AG09319 (cell line): ENCODE data around the gene ULK2.
A peak's percentile ranks its signal among the peaks of the same experiment; 100 is the strongest.
"Not testable (repeated sequence)": the region's sequence is repeated elsewhere in the genome, so short reads cannot be mapped to it uniquely, and the experiment has no call there.

Source experiments
- DNase-seq: peaks from one replicate; pipeline ENCODE4 v3.0.0-alpha.2; 2010; ENCODE audit warnings: low read depth; ENCODE audit errors: extremely low read depth
- CTCF ChIP-seq: IDR thresholded peaks from 2 replicates; pipeline ENCODE4 v1.5.1; 2011; ENCODE audit warnings: low read depth, mild to moderate bottlenecking, inconsistent platforms, low read length, moderate library complexity

The ULK2 gene

GRCh38 chr17:19900809-19901208 lies 33.1 kb upstream of the ULK2 start:
- DNase-seq, result no peak
- no peak for TF ChIP-seq CTCF

- no peak for TF ChIP-seq CTCF
- peak; percentile 60 for DNase-seq
Measured at GRCh38 chr17:19897903-19898302, 30.2 kb upstream of the ULK2 start.

GRCh38 chr17:19897090-19897837 lies 29.5 kb upstream of the ULK2 start:
- no peak for TF ChIP-seq CTCF
- no peak for DNase-seq

GRCh38 chr17:19896679-19897078 lies 28.9 kb upstream of the ULK2 start:
- TF ChIP-seq CTCF, result no peak
- no peak for DNase-seq

- not testable (repeated sequence) for DNase-seq
Measured at GRCh38 chr17:19890554-19890953, 22.8 kb upstream of the ULK2 start.

- not testable (repeated sequence) for DNase-seq
Measured at GRCh38 chr17:19890001-19890400, 22.3 kb upstream of the ULK2 start.

- no peak for TF ChIP-seq CTCF
- DNase-seq, result no peak
Measured at GRCh38 chr17:19886116-19886515, 18.4 kb upstream of the ULK2 start.

GRCh38 chr17:19883537-19884215 lies 15.9 kb upstream of the ULK2 start:
- no peak for DNase-seq
- no peak for TF ChIP-seq CTCF
